HCT116 (cell line): ENCODE results near the gene VCAN. TPM values are rescaled to one million over a fixed set of nuclear protein-coding genes. Genes with fewer than 3 reads are reported as not detected.

ENCODE experiments used
- ATAC-seq: fragments of 200-7000 bp; cut with Tn5 transposase; 2 replicates; pipeline ENCODE4 v1.9.1; 2020; ENCODE audit warnings: mild to moderate bottlenecking, moderate library complexity
- BruUV-seq: library from RNA; stranded (reverse); fragments of 400-500 nt; replicated peaks from 2 replicates; lab custom pipeline; 2021; lab: Mats Ljungman, UMichigan
- CTCF ChIA-PET: fragments of 300-600 bp; sonication (Branson Sonifier 250); formaldehyde crosslinking; loops from one replicate; lab custom pipeline; 2021; ENCODE audit warnings: antibody characterized with exemption; lab: Charles Lee
- POLR2A ChIA-PET: fragments of 300-600, 350-600 bp; sonication (Branson Sonifier 250); formaldehyde crosslinking; loops from one replicate; lab custom pipeline; 2021; ENCODE audit warnings: antibody characterized with exemption; lab: Charles Lee
- RAD21 ChIA-PET, 2 experiments: fragments of 300-600 bp; sonication (Branson Sonifier 250); formaldehyde crosslinking; loops; one replicate each; lab custom pipeline; 2023; ENCODE audit warnings: low total read pairs in 2 of 2; ENCODE audit not compliant: uncharacterized antibody in 2 of 2, unreplicated experiment in 2 of 2, low non-redundant PET in 1 of 2; lab: Charles Lee
- DNase-seq: peaks from one replicate; pipeline ENCODE4 v3.0.0-alpha.2; 2010; ENCODE audit warnings: low read depth, low spot score
- H2AFZ ChIP-seq: fragments of 200-600 bp; shearing (Covaris generic), sonication (generic); 2 replicates; pipeline ENCODE4 v1.6.1; 2017; ENCODE audit warnings: low read depth, mixed run types, mixed read lengths, antibody characterized with exemption, low read length; ENCODE audit not compliant: poor library complexity, severe bottlenecking
- H3K27ac ChIP-seq: 2 replicates; pipeline ENCODE4 v1.5.1; 2012; ENCODE audit warnings: low read depth, low read length
- H3K27me3 ChIP-seq: fragments of 200-600 bp; sonication (generic); 2 replicates; pipeline ENCODE4 v1.6.1; 2016; ENCODE audit warnings: mixed run types, low read length, mixed read lengths; ENCODE audit not compliant: insufficient read depth
- H3K36me3 ChIP-seq, 2 experiments: fragments of 200-500 bp in 1 of 2; fragments of 200-600 bp in 1 of 2; sonication (Bioruptor generic) in 1 of 2; sonication (generic) in 1 of 2; 2 replicates each; pipeline versions ENCODE4 v1.5.1 to v1.6.1; 2014 to 2016; ENCODE audit warnings: low read length in 2 of 2, inconsistent platforms in 1 of 2, mixed read lengths in 1 of 2, mixed run types in 1 of 2; ENCODE audit not compliant: insufficient read depth in 2 of 2, control insufficient read depth in 1 of 2
- H3K4me1 ChIP-seq, 2 experiments: fragments of 200-600 bp in 1 of 2; sonication (generic) in 1 of 2; 2 replicates each; pipeline versions ENCODE4 v1.5.1 to v1.6.1; 2012 to 2017; ENCODE audit warnings: low read length in 2 of 2, inconsistent platforms in 1 of 2, mild to moderate bottlenecking in 1 of 2, mixed read lengths in 1 of 2, mixed run types in 1 of 2, moderate library complexity in 1 of 2; ENCODE audit not compliant: insufficient read depth in 2 of 2, control insufficient read depth in 1 of 2
- H3K4me2 ChIP-seq: fragments of 200-600 bp; sonication (generic); 2 replicates; pipeline ENCODE4 v1.6.1; 2017; ENCODE audit warnings: mixed run types, low read length, mixed read lengths
- H3K4me3 ChIP-seq, 2 experiments: fragments of 200-600 bp in 1 of 2; sonication (generic) in 1 of 2; replicated peaks in 1 of 2; 2 replicates each; pipeline ENCODE4 v1.5.1; 2011 to 2016; ENCODE audit warnings: low read length in 2 of 2, control low read depth in 1 of 2, low read depth in 1 of 2, mild to moderate bottlenecking in 1 of 2, mixed read lengths in 1 of 2, mixed run types in 1 of 2
- H3K79me2 ChIP-seq: fragments of 200-600 bp; sonication (generic); 2 replicates; pipeline ENCODE4 v1.6.1; 2017; ENCODE audit warnings: mild to moderate bottlenecking, mixed run types, low read length, moderate library complexity, mixed read lengths; ENCODE audit not compliant: insufficient read depth
- H3K9ac ChIP-seq: fragments of 200-600 bp; sonication (generic); 2 replicates; pipeline ENCODE4 v1.6.1; 2016; ENCODE audit warnings: low read length, mixed read lengths
- H3K9me2 ChIP-seq: fragments of 200-600 bp; sonication (generic), shearing (Covaris generic); 2 replicates; pipeline ENCODE4 v1.6.1; 2017; ENCODE audit warnings: mixed run types, mild to moderate bottlenecking, moderate library complexity; ENCODE audit not compliant: insufficient read depth
- H3K9me3 ChIP-seq, 2 experiments: fragments of 200-500 bp in 1 of 2; fragments of 200-600 bp in 1 of 2; sonication (Bioruptor generic) in 1 of 2; sonication (generic) in 1 of 2; 2 replicates each; pipeline ENCODE4 v1.6.1; 2014 to 2017; ENCODE audit warnings: low read length in 2 of 2, mixed read lengths in 2 of 2, inconsistent platforms in 1 of 2, low read depth in 1 of 2, mild to moderate bottlenecking in 1 of 2, mixed run types in 1 of 2, moderate library complexity in 1 of 2; ENCODE audit not compliant: control insufficient read depth in 1 of 2, insufficient read depth in 1 of 2
- H4K20me1 ChIP-seq: fragments of 200-600 bp; sonication (generic), shearing (Covaris generic); 2 replicates; pipeline ENCODE4 v1.6.1; 2017; ENCODE audit warnings: mixed run types, mild to moderate bottlenecking, moderate library complexity; ENCODE audit not compliant: insufficient read depth
- ATF3 ChIP-seq: IDR thresholded peaks from 2 replicates; pipeline ENCODE4 v1.6.1; 2012
- CBX3 ChIP-seq: IDR thresholded peaks from 2 replicates; pipeline ENCODE4 v1.6.1; 2012; ENCODE audit warnings: low read depth
- CEBPB ChIP-seq: IDR thresholded peaks from 2 replicates; pipeline ENCODE4 v1.6.1; 2012; ENCODE audit warnings: low read depth
- CTCF ChIP-seq, 3 experiments: fragments of 200-600 bp in 1 of 3; sonication (generic) in 1 of 3; IDR thresholded peaks in 2 of 3; conservative IDR thresholded peaks in 1 of 3; 2 replicates each; pipeline ENCODE4 v1.5.1; 2012 to 2017; ENCODE audit warnings: low read depth in 2 of 3, low read length in 2 of 3, antibody characterized with exemption in 1 of 3, borderline replicate concordance in 1 of 3, control low read depth in 1 of 3, mild to moderate bottlenecking in 1 of 3, mixed read lengths in 1 of 3, mixed run types in 1 of 3, moderate library complexity in 1 of 3; ENCODE audit not compliant: insufficient read depth in 1 of 3
- EGR1 ChIP-seq: IDR thresholded peaks from 2 replicates; pipeline ENCODE4 v1.6.1; 2012; ENCODE audit warnings: low read depth
- ELF1 ChIP-seq: IDR thresholded peaks from 2 replicates; pipeline ENCODE4 v1.6.1; 2012; ENCODE audit warnings: low read depth, borderline replicate concordance
- EZH2 ChIP-seq: fragments of 200-600 bp; sonication (generic); IDR thresholded peaks from 2 replicates; pipeline ENCODE4 v1.6.1; 2017; ENCODE audit warnings: antibody characterized with exemption, mixed run types
- EZH2phosphoT487 ChIP-seq: fragments of 200-600 bp; IDR thresholded peaks from 2 replicates; pipeline ENCODE4 v1.6.1; 2018; ENCODE audit warnings: antibody characterized with exemption, borderline replicate concordance
- FOSL1 ChIP-seq: IDR thresholded peaks from 2 replicates; pipeline ENCODE4 v1.6.1; 2012; ENCODE audit warnings: low read depth
- JUND ChIP-seq: IDR thresholded peaks from 2 replicates; pipeline ENCODE4 v1.6.1; 2012
- MAX ChIP-seq: IDR thresholded peaks from 2 replicates; pipeline ENCODE4 v1.6.1; 2012
- POLR2A ChIP-seq: IDR thresholded peaks from 2 replicates; pipeline ENCODE4 v1.7.0; 2011; ENCODE audit warnings: borderline replicate concordance; ENCODE audit not compliant: insufficient read depth, insufficient read length; ENCODE audit errors: extremely low read depth
- POLR2AphosphoS5 ChIP-seq: IDR thresholded peaks from 2 replicates; pipeline ENCODE4 v1.6.1; 2011; ENCODE audit warnings: mild to moderate bottlenecking, low read depth, low read length, moderate library complexity
- RAD21 ChIP-seq: IDR thresholded peaks from 2 replicates; pipeline ENCODE4 v1.6.1; 2012; ENCODE audit warnings: low read depth, mild to moderate bottlenecking
- SIN3A ChIP-seq: IDR thresholded peaks from 2 replicates; pipeline ENCODE4 v1.6.1; 2012; ENCODE audit warnings: low read depth
- SRF ChIP-seq: IDR thresholded peaks from 2 replicates; pipeline ENCODE4 v1.6.1; 2012; ENCODE audit warnings: low read depth
- TCF7L2 ChIP-seq: IDR thresholded peaks from 2 replicates; pipeline ENCODE4 v1.7.0; 2011; ENCODE audit warnings: borderline replicate concordance, inconsistent platforms; ENCODE audit not compliant: insufficient read depth, insufficient read length; ENCODE audit errors: extremely low read depth
- YY1 ChIP-seq: IDR thresholded peaks from 2 replicates; pipeline ENCODE4 v1.6.1; 2011; ENCODE audit warnings: low read length, low read depth, moderate library complexity, mild to moderate bottlenecking; ENCODE audit not compliant: insufficient replicate concordance; ENCODE audit errors: extremely low read depth
- ZFX ChIP-seq: fragments of 450-650 bp; IDR thresholded peaks from 2 replicates; pipeline ENCODE4 v1.6.1; 2017
- ZNF274 ChIP-seq: fragments of 200-500 bp; sonication (Bioruptor generic); IDR thresholded peaks from 2 replicates; pipeline ENCODE4 v1.6.1; 2014; ENCODE audit warnings: mild to moderate bottlenecking, low read depth, low read length, inconsistent platforms
- intact Hi-C: fragments of 100-400 bp; cut with micrococcal nuclease; formaldehyde crosslinking; loops from 2 replicates; pipeline ENCODE4 v1.10.0; 2022
- total RNA-seq: library from RNA; stranded (reverse); gene quantifications from one replicate; pipeline ENCODE4 v1.2.1, GENCODE V29; 2021; ENCODE audit not compliant: unreplicated experiment

The VCAN gene
- total RNA-seq, 1 experiment from 2014 or later = 49.9 TPM

GRCh38 chr5:83510260-83510659 is 38.7 kb downstream of the VCAN start:
- Histone ChIP-seq H3K79me2 (no peaks in the 10 kb centered on the region), H3K36me3 (no peaks in the 10 kb centered on the region; a peak in 1 of 4 replicates), H3K4me1 (no peaks in the 10 kb centered on the region), H2AFZ (no peak overlapping the region), H3K9me2 (no peaks in the 10 kb centered on the region), H3K4me3 (no peak overlapping the region), H3K9ac (no peak overlapping the region), H3K4me2 (no peak overlapping the region), H3K27ac (no peak overlapping the region), H3K9me3 (no peaks in the 10 kb centered on the region), H3K27me3 (no peaks in the 10 kb centered on the region), H4K20me1 (no peaks in the 10 kb centered on the region)
- no peak for ATAC-seq
- ChIA-PET CTCF (no interaction called here), POLR2A (no interaction called here), RAD21 (no interaction called here)
- no peak for DNase-seq
- BruUV-seq = no TSS peak
- TF ChIP-seq ZFX (no peak), SRF (no peak), ELF1 (no peak), EGR1 (no peak), EZH2phosphoT487 (no peak), CTCF (IDR thresholded peaks at IDR 0.05 in 2 of 3, conservative IDR thresholded peaks at IDR 0.05 in 1 of 3; ENCODE audit: borderline replicate concordance in 1 of 3, insufficient read depth in 1 of 3, low read depth in 2 of 3, low read length in 2 of 3) (no peak), POLR2AphosphoS5 (no peak), JUND (no peak), EZH2 (no peak), FOSL1 (no peak), CBX3 (no peak), SIN3A (no peak), CEBPB (no peak), MAX (no peak), TCF7L2 (no peak), YY1 (no peak), RAD21 (no peak), ATF3 (no peak), ZNF274 (no peak), POLR2A (no peak)
- intact Hi-C loops = no loop called here
